ENCODE data around the gene RYR3.

The RYR3 gene

DNA sequence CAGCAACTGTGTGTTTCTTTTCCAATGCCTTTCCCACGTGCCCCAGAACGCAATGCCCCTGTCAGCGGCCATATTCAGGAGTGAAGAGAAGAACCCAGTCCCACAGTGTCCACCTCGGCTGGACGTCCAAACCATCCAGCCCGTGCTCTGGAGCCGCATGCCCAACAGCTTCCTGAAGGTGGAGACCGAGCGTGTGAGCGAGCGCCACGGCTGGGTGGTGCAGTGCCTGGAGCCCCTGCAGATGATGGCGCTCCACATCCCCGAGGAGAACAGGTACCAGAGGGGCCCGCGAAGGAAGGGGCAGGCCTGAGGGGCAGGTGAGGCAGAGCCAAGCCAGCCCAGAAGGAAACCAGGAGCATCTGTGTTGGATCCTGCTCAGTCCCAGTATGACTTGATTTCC lies 349.4 kb downstream of the RYR3 start:
- no peak for FAIRE-seq

- no peak for FAIRE-seq
Observed at GRCh38 chr15:33662014-33662413, 351.2 kb downstream of the RYR3 start.

GRCh38 chr15:33664947-33665346 lies 354.2 kb downstream of the RYR3 start:
- no peak for FAIRE-seq

DNA sequence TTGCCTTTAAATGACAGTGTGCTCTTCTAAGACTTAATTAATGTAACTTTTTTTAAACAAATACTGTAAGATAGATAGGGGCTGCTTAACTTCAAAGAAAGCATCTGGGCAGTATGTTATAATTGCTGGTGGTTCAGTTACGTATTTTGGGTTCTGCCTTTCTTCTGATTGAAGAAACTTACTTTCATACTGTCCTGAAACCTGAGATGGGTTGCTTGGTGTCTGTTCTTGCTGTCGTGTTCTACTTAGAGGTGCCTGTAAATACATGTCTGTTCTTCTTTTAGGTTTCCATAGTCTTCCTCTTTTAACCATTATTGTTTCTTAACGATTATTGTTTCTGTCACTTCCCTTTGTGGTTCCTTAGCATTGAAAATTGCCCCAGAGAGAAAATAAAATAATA lies 359.8 kb downstream of the RYR3 start:
- no peak for FAIRE-seq

DNA sequence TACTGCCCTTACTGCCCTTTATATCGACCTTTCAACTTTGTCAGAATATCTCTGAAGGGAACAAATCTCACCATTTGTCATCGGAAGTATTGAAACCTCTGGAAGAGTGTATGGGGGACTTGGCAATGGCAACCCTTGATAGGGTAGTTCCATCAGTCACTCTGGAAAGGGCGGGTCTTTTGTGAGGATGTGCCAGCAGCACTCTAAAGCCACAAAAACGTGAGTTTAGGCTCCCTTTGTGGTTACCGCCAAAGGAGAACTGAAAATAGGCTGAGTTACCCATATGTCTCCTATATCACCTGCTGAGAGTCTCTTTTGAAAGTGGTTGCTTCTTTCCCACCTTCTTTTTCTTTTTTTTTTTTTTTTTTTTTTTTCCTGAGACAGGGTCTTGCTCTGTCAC lies 360.7 kb downstream of the RYR3 start:
- FAIRE-seq: no peak

- FAIRE-seq: no peak
Observed at GRCh38 chr15:33675246-33675645, 364.5 kb downstream of the RYR3 start.

GRCh38 chr15:33677238-33677830 lies 366.6 kb downstream of the RYR3 start:
- no peak for FAIRE-seq

DNA sequence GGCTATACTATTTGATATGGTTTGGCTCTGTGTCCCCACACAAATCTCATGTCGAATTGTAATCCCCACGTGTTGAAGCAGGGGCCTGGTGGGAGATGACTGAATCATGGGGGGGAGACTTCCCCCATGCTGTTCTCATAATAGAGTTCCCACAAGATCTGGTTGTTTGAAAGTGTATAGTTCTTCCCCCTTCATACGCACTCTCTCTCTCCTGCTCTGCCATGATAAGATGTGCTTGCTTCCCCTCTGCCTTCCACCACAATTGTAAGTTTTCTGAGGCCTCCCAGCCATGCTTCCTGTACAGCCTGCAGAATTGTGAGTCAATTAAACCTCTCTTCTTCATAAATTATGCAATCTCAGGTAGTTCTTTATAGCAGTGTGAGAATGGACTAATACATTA lies 367.4 kb downstream of the RYR3 start:
- no peak for FAIRE-seq

GRCh38 chr15:33678602-33679001 lies 367.8 kb downstream of the RYR3 start:
- no peak for FAIRE-seq

- no peak for FAIRE-seq
Observed at GRCh38 chr15:33679061-33679460, 368.3 kb downstream of the RYR3 start.

- no peak for FAIRE-seq
Observed at GRCh38 chr15:33680336-33680735, 369.6 kb downstream of the RYR3 start.

DNA sequence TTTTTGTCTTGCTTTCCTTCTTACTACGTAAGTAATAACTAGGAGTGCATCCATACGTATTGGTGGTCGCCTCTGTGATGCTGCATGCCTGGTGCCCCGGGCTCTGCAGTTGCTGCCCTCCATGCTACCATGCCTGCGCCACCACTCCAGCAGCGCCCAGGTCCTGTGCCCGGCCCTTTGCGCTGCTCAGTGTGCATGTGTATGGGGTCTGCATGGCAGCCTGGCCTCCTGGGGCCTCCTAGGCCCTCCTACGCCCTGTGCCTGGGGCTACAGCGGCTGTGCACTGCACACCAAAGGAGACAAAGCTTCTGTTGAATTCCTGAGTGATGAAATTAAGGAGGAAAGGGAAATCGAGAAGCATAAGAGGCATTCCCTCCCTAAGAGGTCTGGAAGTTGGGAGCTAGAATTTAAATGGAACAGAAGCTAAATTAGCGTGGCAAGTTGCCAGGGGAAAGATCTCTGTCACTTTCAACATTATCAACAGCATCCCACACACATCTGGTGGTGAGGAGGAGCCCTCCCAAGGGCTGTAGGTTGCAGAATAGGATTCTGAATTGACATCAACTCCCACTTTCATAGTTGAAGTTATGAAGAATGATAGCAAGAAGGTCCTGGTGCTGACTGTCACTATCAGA lies 382.5 kb downstream of the RYR3 start:
- FAIRE-seq: no peak

- FAIRE-seq: no peak
Observed at GRCh38 chr15:33698126-33698525, 387.4 kb downstream of the RYR3 start.

DNA sequence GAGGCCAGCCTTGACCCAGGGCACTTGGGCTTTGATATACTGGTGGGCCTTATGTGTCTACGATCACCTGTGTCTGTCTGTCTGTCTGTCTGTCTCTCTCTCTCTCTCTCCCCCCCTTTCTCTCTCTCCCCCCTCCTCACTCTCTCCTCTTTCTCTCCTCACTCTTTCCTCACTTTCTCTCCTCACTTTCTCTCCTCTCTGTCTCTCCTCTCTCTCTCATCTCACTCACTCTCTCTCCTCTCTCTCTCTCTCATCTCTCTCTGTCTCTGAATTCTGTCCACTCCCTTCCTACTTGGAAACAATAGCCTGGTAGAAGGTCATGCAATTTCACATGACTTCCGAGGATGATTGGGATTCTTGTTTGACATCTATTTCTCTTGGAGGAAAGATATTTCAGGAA lies 388.4 kb downstream of the RYR3 start:
- no peak for FAIRE-seq

DNA sequence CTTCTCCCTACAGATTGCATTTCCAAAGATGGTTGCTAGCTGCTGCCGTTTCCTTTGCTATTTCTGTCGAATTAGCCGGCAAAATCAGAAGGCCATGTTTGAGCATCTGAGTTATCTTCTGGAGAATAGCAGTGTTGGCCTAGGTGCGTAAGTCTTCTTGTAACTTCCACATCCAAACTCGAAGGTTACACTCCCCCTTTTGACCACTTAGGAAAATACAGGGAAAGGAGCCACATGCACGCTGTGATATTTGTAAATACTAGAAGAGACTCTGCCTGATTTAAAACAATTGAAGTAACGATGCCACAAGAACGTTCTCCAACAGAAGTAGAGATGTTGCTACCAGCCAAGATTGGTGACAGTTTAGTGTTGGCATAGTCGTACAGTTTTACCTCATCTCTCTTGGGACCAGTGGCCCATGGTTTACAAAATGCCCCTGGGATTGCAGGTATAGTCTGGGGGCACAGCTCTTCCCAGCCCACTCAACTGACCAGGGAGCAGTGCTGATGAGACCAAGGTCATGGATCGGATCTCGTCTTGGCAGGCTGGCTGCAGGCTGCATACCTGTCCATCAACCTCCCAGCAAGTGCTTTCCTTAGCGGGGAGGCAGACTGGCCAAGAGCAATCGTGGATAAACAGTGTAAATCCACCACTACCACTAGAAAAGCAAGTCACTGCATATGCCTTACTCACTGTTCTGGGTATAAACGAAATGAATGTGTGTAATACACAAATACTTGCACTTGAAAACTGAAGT lies 389.1 kb downstream of the RYR3 start:
- FAIRE-seq: no peak

- FAIRE-seq: peak; percentile 24
Observed at GRCh38 chr15:33700695-33701303, 390.0 kb downstream of the RYR3 start.

DNA sequence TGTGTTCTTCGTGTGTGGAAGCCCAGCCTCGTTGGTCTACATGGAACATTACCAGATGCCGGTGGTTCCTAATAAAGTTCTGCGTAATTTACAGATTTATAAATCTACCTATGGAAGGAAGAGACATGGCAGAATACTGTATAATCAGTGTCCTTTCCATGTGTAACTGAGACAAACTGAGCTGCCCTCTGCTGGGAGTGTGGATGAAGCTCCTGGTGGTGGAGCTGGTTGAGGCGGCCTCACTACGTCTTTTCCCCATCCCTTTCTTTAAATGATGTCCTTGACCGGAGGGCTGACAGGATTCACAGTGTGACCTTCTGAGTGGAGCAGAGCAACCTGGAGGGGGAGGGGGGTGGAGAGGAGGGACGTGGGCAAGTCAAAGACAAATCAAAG lies 390.5 kb downstream of the RYR3 start:
- FAIRE-seq: no peak

DNA sequence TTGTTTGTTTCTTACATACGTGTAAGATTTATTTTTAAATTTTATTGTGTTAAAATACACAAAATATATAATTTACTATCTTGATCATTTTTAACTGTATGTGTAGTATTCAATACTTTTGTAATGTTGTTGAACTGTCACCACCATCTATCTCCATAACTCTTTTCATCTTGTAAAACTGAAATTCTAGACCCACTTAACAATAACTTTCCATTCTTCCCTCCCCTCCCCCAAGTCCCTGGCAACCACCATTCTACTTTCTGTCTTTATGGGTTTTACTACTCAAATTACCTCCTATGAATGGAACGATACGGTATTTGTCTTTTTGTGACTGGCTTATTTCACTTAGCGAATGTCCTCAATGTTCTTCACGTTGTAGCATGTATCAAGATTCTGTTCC lies 395.4 kb downstream of the RYR3 start:
- peak; percentile 49 for FAIRE-seq

GRCh38 chr15:33710748-33711147 lies 400.0 kb downstream of the RYR3 start:
- no peak for FAIRE-seq

GRCh38 chr15:33716025-33716424 lies 405.3 kb downstream of the RYR3 start:
- no peak for FAIRE-seq

- no peak for FAIRE-seq
Observed at GRCh38 chr15:33720952-33721351, 410.2 kb downstream of the RYR3 start.

DNA sequence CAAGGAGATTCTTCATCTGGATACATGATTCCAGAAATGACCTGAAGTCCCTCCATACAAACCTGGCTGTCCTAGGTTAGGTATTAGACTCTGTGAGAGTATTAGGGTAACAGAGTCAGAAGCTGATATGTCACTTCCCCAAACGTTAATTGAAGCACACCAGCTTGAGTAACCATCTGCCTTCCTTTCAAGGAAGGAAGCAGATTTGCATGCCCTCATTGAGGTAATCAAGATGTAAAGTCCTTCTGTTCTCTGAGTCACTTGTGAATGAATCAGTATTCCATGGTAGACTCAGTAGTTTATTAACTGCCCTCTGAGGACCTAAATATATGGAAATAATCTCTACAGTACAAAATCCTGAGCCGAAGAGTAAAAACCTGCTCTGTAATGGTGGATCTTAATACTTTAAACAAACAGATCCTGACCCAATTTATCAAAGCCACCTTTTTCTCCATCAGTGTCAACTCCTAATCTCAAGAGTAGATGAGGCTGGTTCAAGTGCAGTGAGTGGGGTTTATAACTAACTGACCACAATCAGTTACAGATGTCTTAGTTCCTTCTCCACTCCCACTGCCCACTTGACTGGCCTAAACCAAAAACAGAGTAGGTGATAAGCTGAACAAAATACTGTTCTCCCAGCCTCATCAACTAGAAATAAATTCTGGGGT lies 411.4 kb downstream of the RYR3 start:
- FAIRE-seq: no peak

GRCh38 chr15:33722673-33723015 lies 411.9 kb downstream of the RYR3 start:
- FAIRE-seq: no peak
